ENCODE measurements around the gene CA4. TPM values are rescaled to one million over a fixed set of nuclear protein-coding genes. Genes with fewer than 3 reads are reported as not detected.

CA4 gene
- total and polyA plus RNA-seq, 9 of the 15 experiments (the other 6 are each of a cell fraction or from before 2014, with no cell fraction given) = 0.13 TPM; not detected in 7

- no peaks in the 10 kb centered on the region for H3K9me3 ChIP-seq (replicated peaks; ENCODE audit: control insufficient read depth, insufficient read depth, low read depth, low read length)
- no peak for FAIRE-seq
- no TSS peak for BruUV-seq (replicated peaks)
These were observed 42.1 kb upstream of the CA4 start for GRCh38 chr17:60107526-60108257.

More at GRCh38 chr17:60107526-60108257, 42.1 kb upstream of the CA4 start:
- Histone ChIP-seq H3K4me3 (no peak overlapping the region), H4K20me1 (replicated peaks; ENCODE audit: control insufficient read depth, insufficient read depth, low read length) (no peaks in the 10 kb centered on the region), H3K36me3 (ENCODE audit: control insufficient read depth, insufficient read depth, low read length) (no peaks in the 10 kb centered on the region), H2AFZ (ENCODE audit: low read depth, low read length) (peak overlapping the region; percentile 49; the same call in 1 of the 2 replicates), H3K27me3 (ENCODE audit: control insufficient read depth in 2 of 2, insufficient read depth in 2 of 2, low read length in 2 of 2) (peaks cover 8 to 9% of the 10 kb centered on the region in 2 experiments; a peak in 2 of 5 replicates), H3K9me1 (ENCODE audit: control insufficient read depth, insufficient read depth, low read length) (no peaks in the 10 kb centered on the region), H3K4me1 (replicated peaks in 1 of 2; ENCODE audit: control insufficient read depth in 2 of 2, insufficient read depth in 2 of 2, low read length in 2 of 2) (no peaks in the 10 kb centered on the region; a peak in 3 of 5 replicates), H3K27ac (ENCODE audit: extremely low read depth, low read depth, low read length) (no peak overlapping the region), H3K4me2 (ENCODE audit: insufficient read depth, low read length) (peak overlapping the region; percentile 33; the same call in 1 of the 2 replicates), H3K79me2 (ENCODE audit: control insufficient read depth, insufficient read depth, low read length) (no peaks in the 10 kb centered on the region), H3K9ac (ENCODE audit: insufficient read depth in 1 of 2, low read depth in 2 of 2, low read length in 2 of 2) (no peak overlapping the region)
- POLR2A ChIA-PET = no interaction called here
- CTCF ChIA-PET (ENCODE audit: low intra/inter-chr PET ratio) = interaction anchor here (0.7 kb wide), 1 partner anchor 330 kb away, joined by 3 read pairs; no protein-coding TSS in a partner anchor
- intact Hi-C loops (cut with micrococcal nuclease) (no loop called here), in situ Hi-C loops (cut with MboI) (loop anchor here (10.0 kb wide), 1 partner anchor 537 kb away; no protein-coding TSS in a partner anchor)
- WGBS (ENCODE audit: insufficient coverage, low coverage, missing lambda C conversion rate) = 5% methylated on average over 10 of the region's 10 CpGs
- 0 out of 4 replicates have a peak, but pooled peaks of 1 of the 2 experiments have one; percentile 25 for TF ChIP-seq RAD21 (CRISPR knock-in tag; conservative IDR thresholded peaks at IDR 0.05 in 1 of 2, IDR thresholded peaks at IDR 0.05 in 1 of 2)
- peak in 1 of 3 experiments; percentile 78; a peak in 2 of 6 replicates for TF ChIP-seq ZBTB11 (CRISPR knock-in tag; IDR thresholded peaks at IDR 0.05)
- TF ChIP-seq CTCF (IDR thresholded peaks at IDR 0.05 in 2 of 3, conservative IDR thresholded peaks at IDR 0.05 in 1 of 3; ENCODE audit: insufficient read depth in 2 of 3, low read depth in 1 of 3, low read length in 3 of 3) = peak in 2 of 3 experiments; percentile 36 to 41; a peak in 3 of 6 replicates
- no peak for TF ChIP-seq HDAC6 (IDR thresholded peaks at IDR 0.05; ENCODE audit: low read depth, low read length)
- no peak for TF ChIP-seq DACH1 (IDR thresholded peaks at IDR 0.05; ENCODE audit: partially characterized antibody)
- no peak for TF ChIP-seq ZNF217 (CRISPR knock-in tag; IDR thresholded peaks at IDR 0.05)
- no peak for TF ChIP-seq CLOCK (CRISPR knock-in tag; IDR thresholded peaks at IDR 0.05; ENCODE audit: borderline replicate concordance)
- no peak for TF ChIP-seq CCNT2 (IDR thresholded peaks at IDR 0.05; ENCODE audit: borderline replicate concordance, extremely low read depth, insufficient read length, low read depth, low read length)
- TF ChIP-seq DPF2 (IDR thresholded peaks at IDR 0.05) = no peak
- no peak for TF ChIP-seq KLF6 (CRISPR knock-in tag; IDR thresholded peaks at IDR 0.05; ENCODE audit: borderline replicate concordance)
- DNase-seq (ENCODE audit: extremely low read depth in 1 of 4, low spot score in 3 of 4) (peak in 2 of 4 experiments; percentile 4 to 31), ATAC-seq (peak; percentile 85)
